Heart right ventricle (tissue), 16 donors: ENCODE measurements around the gene FAM120A. TPM values are rescaled to one million over a fixed set of nuclear protein-coding genes. Genes with fewer than 3 reads are reported as not detected.

ENCODE experiments used
- ATAC-seq, 8 donors: fragments of 200-7000 bp; cut with Tn5 transposase; one replicate each; pipeline ENCODE4 v1.9.1; 2020; ENCODE audit warnings: mild to moderate bottlenecking in 8 of 8, moderate library complexity in 8 of 8, moderate number of reproducible peaks in 1 of 8
- DNase-seq, 2 donors: peaks; one replicate each; pipeline ENCODE4 v3.0.0-alpha.2; 2020
- H3K27ac ChIP-seq, 10 donors: fragments of 200-600 bp; sonication (generic) in 2 of 10; one replicate each; pipeline versions ENCODE4 v1.5.0 to v1.8.0; 2020 to 2022; ENCODE audit warnings: mild to moderate bottlenecking in 3 of 10
- H3K27me3 ChIP-seq, 7 donors: fragments of 200-600 bp; one replicate each; pipeline ENCODE4 v1.8.0; 2021 to 2022; ENCODE audit warnings: mild to moderate bottlenecking in 2 of 7
- H3K36me3 ChIP-seq, 9 donors: fragments of 200-600 bp; sonication (generic) in 1 of 9; one replicate each; pipeline versions ENCODE4 v1.5.0 to v1.8.0; 2020 to 2022; ENCODE audit warnings: mild to moderate bottlenecking in 2 of 9
- H3K4me1 ChIP-seq, 9 donors: fragments of 200-600 bp; sonication (generic) in 1 of 9; one replicate each; pipeline versions ENCODE4 v1.5.0 to v1.8.0; 2020 to 2022; ENCODE audit warnings: mild to moderate bottlenecking in 4 of 9
- H3K4me3 ChIP-seq, 10 donors: fragments of 200-600 bp; sonication (generic) in 2 of 10; one replicate each; pipeline versions ENCODE4 v1.5.0 to v1.8.0; 2020 to 2022; ENCODE audit warnings: mild to moderate bottlenecking in 7 of 10, moderate library complexity in 2 of 10
- H3K9me3 ChIP-seq, 11 donors: fragments of 200-600 bp in 10 of 11; sonication (generic) in 2 of 11; one replicate each; pipeline versions ENCODE4 v1.5.0 to v1.8.0; 2013 to 2022; ENCODE audit warnings: mild to moderate bottlenecking in 2 of 11, control low read depth in 1 of 11, moderate library complexity in 1 of 11
- CTCF ChIP-seq, 9 donors: fragments of 200-600 bp; sonication (generic) in 2 of 9; IDR thresholded peaks; one replicate each; pipeline versions ENCODE4 v1.5.0 to v1.8.0; 2021 to 2022; ENCODE audit warnings: antibody characterized with exemption in 9 of 9, mild to moderate bottlenecking in 5 of 9, moderate library complexity in 1 of 9
- WGBS, 2 donors: extraction: QIAGEN DNeasy Blood & Tissue Kit; methylation state at CpG; one replicate each; pipeline ENCODE4 v1.1.7; 2013; ENCODE audit warnings: inconsistent platforms in 1 of 2; 5-methylcytosine and 5-hydroxymethylcytosine counted together
- intact Hi-C, 10 donors: fragments of 100-400 bp; cut with DNase I; formaldehyde crosslinking; loops; one replicate each; pipeline versions ENCODE4 v1.11.1 to v1.14.2; 2022
- polyA plus RNA-seq, 2 donors: library from polyadenylated mRNA; stranded (reverse); fragments of 200-250 nt; gene quantifications; one replicate each; pipeline ENCODE4 v1.2.3, GENCODE V29; 2013
- total RNA-seq, 10 donors: library from RNA; stranded (reverse); fragmentation: NEBNext Ultra II Directional in 3 of 10; extraction: Animal tissue kit (Norgen Biotek cat#: 25700) in 3 of 10; gene quantifications; one replicate each; pipeline versions ENCODE4 v1.2.1 to v1.2.4, GENCODE V29; 2021 to 2023
- donor health status: Arrhythmogenic right ventricular cardiomyopathy.
- donor health status: ischemic (EF 13 %, LVEDD 7.1; RV severe dilation, severe dysfunction).
- donor health status: healthy with polysubstance abuse.
- donor health status: DM: no; HTN: yes; CAD: no.
- donor health status: DM: no; HTN: no; CAD: no.
- donor health status: ischemic (EF 25% LVEDD 6.9; RV normal size, moderate dysfunction).
- donor health status: ischemic (EF 25% LVEDD 5.7; RV mildly dilated, moderate dysfunction).
- donor health status: healthy.
- donor health status: DM: yes; HTN: yes; CAD: no.
- donor health status: Ischemic cardiomyopathy.
- donor health status: ischemic (EF 35%, LVEDD 5.7; RV mildly dilated, moderate dysfunction).
- donor health status: nonischemic (EF 11% LVEDD 7.7; RV severe dilation, severe dysfunction).
- donor health status: DM: yes; HTN: yes; CAD: no.
- donor health status: PGD.
- donor health status: ischemic (EF 29% LVEDD 5.4; RV normal size, mild dysfunction).
- donor health status: nonischemic (EF 23%, LVEDD 6.1; RV moderate dilation, normal function).

Gene FAM120A
- total and polyA plus RNA-seq, 12 donors, result 42.2 to 126 (median 104) TPM

DNA sequence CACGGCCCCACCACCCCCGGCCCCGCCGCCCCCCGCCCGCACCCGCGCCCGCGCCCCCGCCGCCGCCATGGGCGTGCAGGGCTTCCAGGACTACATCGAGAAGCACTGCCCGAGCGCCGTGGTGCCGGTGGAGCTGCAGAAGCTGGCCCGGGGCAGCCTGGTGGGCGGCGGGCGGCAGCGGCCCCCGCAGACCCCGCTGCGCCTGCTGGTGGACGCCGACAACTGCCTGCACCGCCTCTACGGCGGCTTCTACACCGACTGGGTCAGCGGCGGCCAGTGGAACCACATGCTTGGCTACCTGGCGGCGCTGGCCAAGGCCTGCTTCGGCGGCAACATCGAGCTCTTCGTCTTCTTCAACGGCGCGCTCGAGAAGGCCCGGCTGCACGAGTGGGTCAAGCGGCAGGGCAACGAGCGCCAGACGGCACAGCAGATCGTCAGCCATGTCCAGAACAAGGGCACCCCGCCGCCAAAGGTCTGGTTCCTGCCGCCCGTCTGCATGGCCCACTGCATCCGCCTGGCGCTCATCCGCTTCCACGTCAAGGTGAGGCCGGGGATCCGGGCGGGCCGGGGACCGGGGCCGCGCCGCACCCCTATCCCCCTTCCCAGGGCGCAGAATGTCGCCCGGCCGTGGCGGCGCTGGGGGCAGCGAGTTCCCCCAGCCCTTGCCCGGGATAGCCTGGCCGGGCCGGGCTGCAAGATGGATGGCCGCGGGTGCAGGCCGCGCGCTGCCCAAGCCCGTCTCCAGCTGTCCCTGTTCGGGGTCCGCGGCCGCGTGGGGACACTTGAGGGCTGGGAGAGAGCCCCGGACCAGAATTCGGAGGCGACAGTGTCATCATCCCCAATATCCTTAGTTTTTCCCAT lies 594 bp downstream of the FAM120A start:
- ATAC-seq, result peak; percentile 14 to 63 (median 18)
- peak; percentile 42 to 57 for DNase-seq
- peak in 3 of 9 donors; percentile 17 to 30 (median 29) for TF ChIP-seq CTCF (IDR thresholded peaks at IDR 0.05)

DNA sequence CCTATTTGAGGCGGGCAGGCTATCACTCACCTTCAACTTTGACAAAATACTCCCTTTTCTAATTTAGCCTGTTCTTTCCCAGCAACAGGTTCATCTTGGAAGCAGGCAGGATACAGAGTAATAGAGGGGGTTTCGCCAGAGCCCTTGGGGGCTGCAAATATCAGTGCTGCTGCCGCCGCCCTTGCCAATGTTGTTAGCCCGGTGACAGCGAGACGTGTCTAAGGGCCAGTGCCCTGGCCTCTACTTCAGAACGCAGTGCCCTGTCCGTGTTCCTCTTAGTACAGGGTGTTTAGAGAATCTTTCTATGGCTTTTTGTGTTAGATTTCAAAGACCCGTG lies 1.2 kb downstream of the FAM120A start:
- no peaks in the 10 kb centered on the region for H3K9me3 ChIP-seq
- DNase-seq (no peak), ATAC-seq (peak in 6 of 8 donors; percentile 9 to 58 (median 46))
- WGBS, 2 donors, result 0% methylated on average over 10 of the region's 10 CpGs
- H3K4me3 ChIP-seq, result peak overlapping the region; percentile 74 to 99 (median 90)
- H3K27me3 ChIP-seq, result no peaks in the 10 kb centered on the region
- H3K36me3 ChIP-seq, result peaks cover 0 to 26% (median 12%) of the 10 kb centered on the region in 9 donors
- H3K4me1 ChIP-seq, result peaks cover 6 to 65% (median 49%) of the 10 kb centered on the region in 9 donors
- no peak for TF ChIP-seq CTCF (IDR thresholded peaks at IDR 0.05)
- H3K27ac ChIP-seq, result peak overlapping the region; percentile 87 to 99 (median 96)
- intact Hi-C loops, result loop anchor here in 8 of 10 donors (1.0 to 10.0 kb wide), 11 partner anchors 50 to 355 kb away; partner anchors contain the start of genes NINJ1 (in 2 of the 8) and CARD19 (in 1 of the 8)

More for the DNA sequence above, 594 bp downstream of the FAM120A start:
- H3K4me3 ChIP-seq, result peak overlapping the region; percentile 74 to 99 (median 90)
- intact Hi-C loops, result loop anchor here in 8 of 10 donors (2.0 to 10.0 kb wide), 10 partner anchors 50 to 355 kb away; partner anchors contain the start of genes NINJ1 (in 2 of the 8) and CARD19 (in 1 of the 8)
- no peaks in the 10 kb centered on the region for H3K27me3 ChIP-seq
- 0 to 1% methylated on average over 81 to 91 of the region's 92 CpGs for WGBS, 2 donors
- H3K4me1 ChIP-seq, result peaks cover 6 to 59% (median 47%) of the 10 kb centered on the region in 9 donors
- no peaks in the 10 kb centered on the region for H3K9me3 ChIP-seq
- H3K36me3 ChIP-seq, result peaks cover 0 to 32% (median 18%) of the 10 kb centered on the region in 9 donors
- peak overlapping the region; percentile 87 to 99 (median 96) for H3K27ac ChIP-seq

GRCh38 chr9:93453047-93453914 lies 1.8 kb downstream of the FAM120A start, which contains the start of gene FAM120AOS:
Gene FAM120AOS (minus strand): TSS chr9:93453581. CDS start chr9:93452709, 872 bp downstream.
- intact Hi-C loops, result loop anchor here in 8 of 10 donors (1.0 to 10.0 kb wide), 11 partner anchors 49 to 356 kb away; partner anchors contain the start of genes NINJ1 (in 2 of the 8) and CARD19 (in 1 of the 8)
- peaks cover 0 to 20% (median 6%) of the 10 kb centered on the region in 9 donors for H3K36me3 ChIP-seq
- H3K9me3 ChIP-seq, result no peaks in the 10 kb centered on the region
- H3K4me1 ChIP-seq, result peaks cover 8 to 71% (median 55%) of the 10 kb centered on the region in 9 donors
- ATAC-seq (peak; percentile 83 to 95 (median 90)), DNase-seq (peak; percentile 87 to 95)
- H3K27ac ChIP-seq, result peak within 1 kb of the TSS; percentile 87 to 99 (median 96)
- WGBS, 2 donors, result 0% methylated on average over 34 of the region's 34 CpGs
- no peak for TF ChIP-seq CTCF (IDR thresholded peaks at IDR 0.05)
- H3K27me3 ChIP-seq, result no peaks in the 10 kb centered on the region
- H3K4me3 ChIP-seq, result peak within 1 kb of the TSS; percentile 74 to 99 (median 90)
